HTR-8/SVneo (cell line): ENCODE data around the gene SLC13A4.
A peak's percentile ranks its signal among the peaks of the same experiment; 100 is the strongest.

ENCODE experiments used
- DNase-seq: peaks from one replicate; pipeline ENCODE4 v3.0.0; 2011; ENCODE audit warnings: low spot score, mixed read lengths; ENCODE audit not compliant: insufficient read length
- FAIRE-seq: peaks from 2 replicates; lab custom pipeline; 2011; peaks lifted over from hg19 to GRCh38; lab: Jason Lieb, UNC

Gene SLC13A4

DNA sequence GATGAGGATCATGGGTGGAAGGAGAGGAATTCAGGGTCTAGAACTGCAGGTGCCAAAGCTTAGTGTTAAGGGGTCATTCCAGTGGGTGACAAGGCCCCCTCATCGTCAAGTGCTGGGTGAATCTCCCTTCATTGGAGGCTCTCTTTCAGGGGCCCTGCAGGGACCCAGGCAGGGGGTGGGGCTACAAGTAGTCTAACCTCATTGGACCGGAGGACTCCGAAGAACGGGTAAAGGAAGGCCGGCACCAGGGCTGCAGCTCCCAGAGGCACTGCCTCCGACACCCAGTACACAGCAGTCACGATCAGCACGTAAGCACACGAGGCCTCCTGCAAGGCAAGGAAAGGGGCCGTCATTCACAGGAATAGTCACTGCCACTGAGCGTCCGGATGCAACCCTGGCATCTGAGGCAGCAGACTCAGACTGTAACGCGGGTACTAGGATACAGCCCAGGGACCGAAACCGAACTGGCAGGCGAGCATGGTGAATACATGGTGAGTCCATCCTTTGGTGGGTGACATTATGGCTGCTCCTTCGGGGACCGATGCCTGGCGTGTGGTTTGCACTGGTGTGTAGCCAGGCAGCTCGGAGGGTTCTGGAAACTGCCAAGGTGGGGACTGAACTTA, 6.7 kb downstream of the SLC13A4 start:
- FAIRE-seq = no peak
- DNase-seq = no peak

DNA sequence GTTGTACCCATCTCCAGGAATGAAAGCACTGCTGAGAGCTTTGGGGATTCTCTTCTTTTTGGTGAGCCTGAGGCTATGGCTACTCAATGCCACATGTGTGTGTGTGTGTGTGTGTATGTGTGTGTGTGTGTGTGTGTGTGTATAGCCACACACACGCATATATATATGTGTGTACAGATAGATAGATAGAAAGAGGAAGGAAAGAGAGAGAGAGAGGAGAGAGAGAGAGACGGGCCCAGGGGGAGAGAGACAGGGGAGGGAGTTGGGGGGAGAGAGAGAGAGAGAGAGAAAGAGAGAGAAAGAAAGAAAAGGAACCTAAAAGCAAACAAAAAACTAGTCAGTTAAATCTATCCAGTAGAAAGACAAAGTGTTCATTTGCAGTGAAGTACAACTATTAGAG, 8.3 kb downstream of the SLC13A4 start:
- FAIRE-seq = no peak
- no peak for DNase-seq

- no peak for FAIRE-seq
- DNase-seq = no peak
Observed at GRCh38 chr7:135718794-135719437, 9.1 kb downstream of the SLC13A4 start.

DNA sequence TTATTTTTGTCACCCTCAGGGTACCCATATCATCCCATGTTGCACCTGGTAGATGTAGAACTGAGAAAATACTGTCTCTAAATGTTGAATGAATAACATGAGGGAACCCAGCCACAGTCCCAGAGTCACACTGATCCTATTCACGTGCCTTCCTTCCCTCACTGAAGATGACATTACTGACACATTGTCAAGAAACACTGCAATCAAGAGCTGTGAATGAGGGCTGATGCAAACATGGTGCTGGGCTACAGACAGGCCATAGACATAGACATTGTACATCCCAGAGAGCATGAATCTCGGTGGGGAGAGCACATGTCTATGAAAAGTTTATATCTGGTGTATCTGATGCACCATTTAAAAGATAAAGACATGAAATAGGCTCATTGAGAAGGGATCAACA, 9.8 kb downstream of the SLC13A4 start:
- DNase-seq (no peak), FAIRE-seq (no peak)

DNA sequence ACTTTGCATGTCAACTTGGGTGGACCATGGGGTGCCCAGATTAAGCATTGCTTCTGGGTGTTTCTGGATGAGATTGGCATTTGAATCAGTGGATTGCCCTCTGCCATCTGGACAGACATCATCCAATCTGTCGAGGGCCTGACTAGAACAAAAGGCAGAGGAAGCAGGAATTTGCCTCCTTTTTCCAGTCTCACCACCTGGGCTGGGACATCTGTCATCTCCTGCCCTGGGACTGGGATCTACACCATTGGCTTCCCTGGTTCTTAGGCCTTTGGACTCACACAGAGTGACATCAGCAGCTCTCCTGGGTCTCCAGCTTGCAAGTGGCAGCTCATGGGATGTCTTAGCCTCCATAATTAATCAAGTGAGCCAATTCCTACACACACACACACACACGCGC, 10.3 kb downstream of the SLC13A4 start:
- no peak for FAIRE-seq
- no peak for DNase-seq

DNA sequence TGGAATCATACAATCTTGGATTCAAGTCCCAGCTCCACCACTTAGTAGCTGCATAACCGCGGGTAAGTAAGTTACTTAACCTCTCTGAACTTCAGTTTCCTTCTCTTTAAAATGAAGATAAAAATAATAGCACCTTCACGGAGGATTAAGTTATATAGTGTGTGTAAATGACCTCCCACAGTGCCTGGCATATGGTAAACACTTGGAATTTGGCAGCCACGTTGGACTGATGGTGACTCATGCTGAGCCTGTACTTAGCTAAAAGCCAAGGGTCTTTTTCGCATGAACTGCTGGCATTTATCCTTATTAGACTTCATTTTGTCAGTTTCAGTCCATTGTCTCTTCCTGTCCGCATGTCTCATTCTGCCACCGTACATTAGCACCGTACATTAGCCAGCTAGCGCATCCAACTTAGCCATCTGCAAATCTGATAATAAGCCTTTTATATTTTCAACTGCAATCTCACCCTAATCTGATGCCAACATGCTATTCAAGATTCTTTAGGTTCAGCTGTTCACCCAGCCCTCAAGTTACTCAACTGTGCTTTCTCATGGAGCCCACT, 11.2 kb downstream of the SLC13A4 start:
- DNase-seq (peak; percentile 26), FAIRE-seq (no peak)

DNA sequence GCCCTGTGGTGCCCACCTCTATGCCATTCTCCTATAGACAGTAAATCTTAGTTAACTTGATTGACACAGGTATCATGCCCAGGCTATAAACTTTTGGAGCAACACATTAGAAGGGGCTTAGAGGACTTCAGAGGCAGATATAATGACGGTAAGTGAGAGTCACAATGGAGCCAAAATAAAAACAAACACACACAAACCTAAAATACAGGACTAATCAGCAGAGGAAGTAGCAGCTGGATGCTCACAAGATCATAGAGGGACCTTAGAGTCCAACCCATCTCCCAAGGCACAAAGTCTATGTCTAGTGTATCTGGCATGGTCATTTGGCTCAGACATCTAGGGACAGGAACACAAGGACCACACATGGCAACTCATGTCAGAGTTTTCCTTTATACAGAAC, 12.3 kb downstream of the SLC13A4 start:
- FAIRE-seq = no peak
- DNase-seq = no peak

- FAIRE-seq (peak; percentile 62), DNase-seq (no peak)
Observed at GRCh38 chr7:135715055-135715522, 12.9 kb downstream of the SLC13A4 start.

GRCh38 chr7:135714534-135715009, 13.4 kb downstream of the SLC13A4 start:
- FAIRE-seq (peak; percentile 71), DNase-seq (peak; percentile 71)

DNA sequence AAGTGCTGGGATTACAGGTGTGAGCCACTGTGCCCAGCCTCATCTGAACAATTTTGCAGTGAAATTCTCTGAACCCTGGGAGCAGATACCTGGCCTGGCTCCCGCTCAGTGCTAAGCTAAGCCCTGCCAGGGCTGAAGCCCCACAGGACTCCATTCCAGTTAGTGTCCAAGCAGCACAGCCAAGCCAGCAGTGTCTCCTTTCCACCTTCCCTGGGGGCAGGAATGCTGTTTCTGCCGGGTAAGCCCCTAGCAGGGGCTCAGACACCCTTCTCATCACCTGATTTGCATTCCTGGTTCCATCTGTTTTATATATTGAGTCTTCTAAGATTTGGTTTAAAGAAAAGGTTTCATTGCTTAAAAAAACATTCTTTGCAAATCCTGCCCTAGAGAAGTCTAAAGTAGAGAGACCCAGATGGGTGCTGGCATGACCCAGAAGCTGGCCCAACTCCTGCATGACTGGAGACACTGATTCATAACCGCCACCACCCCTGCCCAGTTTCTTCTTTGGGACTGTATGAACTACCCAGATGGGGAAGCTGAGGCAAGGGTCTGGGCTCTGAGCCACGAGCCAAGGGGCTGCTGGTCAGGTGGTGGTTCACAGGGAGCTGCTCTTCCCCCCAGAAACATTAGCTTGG, 14.0 kb downstream of the SLC13A4 start:
- FAIRE-seq = no peak
- no peak for DNase-seq

DNA sequence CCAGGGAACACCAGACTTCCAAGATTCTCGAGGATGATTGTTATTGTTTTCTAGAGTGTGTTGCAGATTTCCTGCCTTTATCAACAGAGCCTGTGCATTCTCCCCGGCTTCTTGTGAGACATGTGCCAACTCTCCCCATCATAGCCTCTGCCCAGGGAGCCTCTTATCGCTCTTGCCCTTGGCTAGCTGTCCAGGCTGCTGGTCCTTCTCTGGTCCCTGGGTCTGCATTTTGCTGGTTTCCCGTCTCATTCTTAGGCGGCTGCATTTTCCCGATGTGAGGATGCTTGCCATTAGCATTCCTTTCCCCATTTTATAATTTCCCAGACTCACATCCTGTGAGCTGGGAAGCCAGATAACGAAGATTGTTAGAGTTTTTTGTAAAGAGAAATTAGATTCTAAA, 15.2 kb downstream of the SLC13A4 start:
- FAIRE-seq = no peak
- DNase-seq = no peak

DNA sequence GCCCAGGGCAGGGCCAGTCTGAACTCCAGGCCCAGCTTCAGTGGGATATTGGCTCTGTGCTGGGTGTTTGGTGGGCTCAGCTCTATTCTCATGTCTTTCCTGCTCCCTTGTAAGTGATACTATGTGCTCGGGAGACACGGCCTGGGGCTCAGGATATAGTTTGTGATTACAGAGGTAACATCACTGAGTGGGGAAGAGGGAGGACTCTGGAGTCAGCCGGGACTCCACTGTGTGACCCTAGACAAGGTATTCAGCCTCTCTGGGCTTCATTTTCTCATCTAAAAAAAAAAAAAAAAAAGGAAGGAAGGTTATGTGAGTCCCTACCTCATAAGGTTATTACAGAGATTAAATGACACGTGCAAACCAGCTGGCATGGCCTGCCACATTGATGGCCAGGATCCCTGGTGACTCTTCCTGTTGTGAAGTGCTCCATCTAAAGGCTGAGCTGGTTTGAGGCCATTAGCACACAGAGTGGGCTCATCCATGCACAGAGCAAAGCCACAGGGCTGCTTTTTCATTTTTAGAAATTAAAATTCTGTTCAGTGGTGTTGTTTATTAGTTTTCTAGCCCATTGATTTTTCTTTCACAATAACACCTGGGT, 15.7 kb downstream of the SLC13A4 start:
- no peak for DNase-seq
- FAIRE-seq = no peak

DNA sequence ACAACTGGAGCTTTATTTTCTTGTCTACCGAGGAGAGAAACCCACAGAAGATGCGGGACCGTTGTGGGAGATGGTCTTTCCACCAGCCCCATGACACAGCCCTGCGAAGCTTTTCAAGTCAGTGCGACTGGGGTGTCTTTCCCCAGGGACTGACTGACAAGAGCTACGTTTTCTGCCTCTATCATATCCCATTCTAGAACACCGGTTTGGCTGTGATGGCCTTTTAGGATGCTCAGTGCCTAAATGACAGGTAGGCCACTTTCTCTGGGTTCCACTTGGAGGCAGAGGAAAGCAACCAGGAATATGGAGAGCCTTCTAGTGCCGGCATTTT, 16.9 kb downstream of the SLC13A4 start:
- no peak for DNase-seq
- no peak for FAIRE-seq

GRCh38 chr7:135710417-135711138, 17.4 kb downstream of the SLC13A4 start:
- no peak for DNase-seq
- no peak for FAIRE-seq

- FAIRE-seq (no peak), DNase-seq (no peak)
Observed at GRCh38 chr7:135709508-135709907, 18.5 kb downstream of the SLC13A4 start.

GRCh38 chr7:135708041-135708440, 19.9 kb downstream of the SLC13A4 start:
- FAIRE-seq = no peak
- DNase-seq = no peak

GRCh38 chr7:135707570-135707966, 20.4 kb downstream of the SLC13A4 start:
- no peak for FAIRE-seq
- no peak for DNase-seq

GRCh38 chr7:135706858-135707569, 21.0 kb downstream of the SLC13A4 start:
- FAIRE-seq (no peak), DNase-seq (no peak)

DNA sequence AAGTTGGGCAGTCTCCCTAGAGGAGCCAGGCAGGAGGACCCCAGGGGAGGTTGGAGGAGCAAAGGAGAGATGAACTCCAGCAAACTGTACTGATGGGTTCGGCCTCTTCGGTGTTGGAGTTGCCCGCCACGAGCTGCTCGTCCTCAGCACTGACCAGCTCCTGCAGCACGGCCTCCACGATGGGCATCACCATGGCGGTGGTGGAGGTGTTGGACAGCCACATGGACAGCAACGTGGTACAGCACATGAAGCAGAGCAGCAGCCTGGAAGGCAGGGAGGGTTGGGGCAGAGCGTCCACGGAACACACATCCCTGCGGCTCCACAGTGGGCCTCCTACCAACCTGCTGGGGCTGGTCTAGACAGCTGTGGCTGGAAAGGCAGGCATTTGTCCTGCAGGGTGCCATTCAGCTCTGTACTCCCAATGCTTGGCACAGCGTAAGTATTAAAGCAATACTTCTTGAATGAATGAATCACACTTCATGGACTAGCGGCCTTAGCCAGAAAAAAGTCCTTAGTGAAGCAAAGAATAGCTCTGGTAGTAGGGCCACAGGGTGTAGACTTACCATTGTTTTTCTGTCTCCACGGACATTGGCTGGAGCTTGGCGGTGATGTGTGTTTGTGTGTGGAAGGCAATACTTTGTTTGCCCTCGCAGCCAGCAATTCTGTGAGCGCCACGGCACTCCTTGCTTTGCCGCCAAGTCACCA, 21.8 kb downstream of the SLC13A4 start:
- no peak for FAIRE-seq
- DNase-seq = no peak
